ENCODE results near the gene KRT1.
A peak's percentile ranks its signal among the peaks of the same experiment; 100 is the strongest.
"Not testable (repeated sequence)": the region's sequence is repeated elsewhere in the genome, so short reads cannot be mapped to it uniquely, and the experiment has no call there.

Gene KRT1

DNA sequence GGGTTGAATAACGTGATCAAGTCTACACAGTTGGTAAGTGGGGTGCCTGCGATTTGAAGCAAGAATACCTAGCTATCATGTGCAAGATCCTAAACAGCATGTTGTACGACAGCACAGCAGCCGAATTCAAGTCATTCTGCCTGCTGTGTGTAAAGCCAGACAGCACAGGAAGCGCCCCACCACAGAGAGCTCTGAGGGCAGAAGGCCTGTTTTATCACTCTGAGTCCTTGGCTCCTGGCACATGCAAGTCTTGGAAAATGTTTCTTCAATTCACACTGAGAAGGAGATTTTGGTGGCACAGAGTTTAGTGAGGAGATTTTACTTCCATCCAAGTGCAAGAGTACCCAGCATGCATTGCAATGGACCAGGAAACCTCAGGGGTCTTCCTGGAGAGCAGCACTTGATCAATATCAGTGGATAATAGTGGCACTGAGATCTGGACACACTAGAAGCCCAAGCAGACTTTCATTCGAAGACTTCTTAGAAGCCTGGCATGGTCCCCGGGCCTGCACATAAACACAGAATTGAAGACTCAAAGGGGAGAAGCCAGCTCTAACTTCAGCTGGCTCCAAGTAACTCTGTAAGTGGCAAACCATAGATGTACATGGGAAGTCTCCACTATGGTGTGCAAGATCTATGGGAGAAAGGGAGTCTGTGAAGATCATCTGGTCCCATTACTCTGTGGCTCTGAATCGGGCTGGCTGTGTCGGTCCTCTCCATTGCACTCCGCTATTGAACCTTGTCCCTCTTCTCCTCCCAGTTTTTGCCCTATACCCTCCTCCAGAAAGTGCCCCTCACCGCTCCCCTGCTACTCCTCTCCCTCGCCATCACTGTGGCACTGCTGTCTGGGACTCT lies 1.5 kb upstream of the KRT1 start:
- DNase-seq: no peak

DNA sequence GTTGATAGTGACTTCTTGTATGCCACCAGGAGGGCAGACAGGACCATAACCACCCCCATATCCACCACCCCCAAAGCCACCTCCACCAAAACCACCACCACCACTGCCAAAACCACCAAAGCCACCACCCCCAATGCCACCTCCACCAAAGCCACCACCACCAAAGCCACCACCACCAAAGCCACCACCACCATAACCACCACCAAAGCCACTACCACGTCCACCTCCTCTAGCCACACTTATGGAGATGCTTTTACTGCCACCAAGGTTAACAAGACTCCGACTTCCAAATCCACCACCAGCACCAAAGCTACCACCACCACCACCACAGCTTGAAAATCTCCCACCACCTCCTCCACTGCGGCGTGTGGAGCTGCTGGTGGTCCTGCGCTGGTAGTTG lies 332 bp downstream of the KRT1 start:
- DNase-seq: no peak

DNA sequence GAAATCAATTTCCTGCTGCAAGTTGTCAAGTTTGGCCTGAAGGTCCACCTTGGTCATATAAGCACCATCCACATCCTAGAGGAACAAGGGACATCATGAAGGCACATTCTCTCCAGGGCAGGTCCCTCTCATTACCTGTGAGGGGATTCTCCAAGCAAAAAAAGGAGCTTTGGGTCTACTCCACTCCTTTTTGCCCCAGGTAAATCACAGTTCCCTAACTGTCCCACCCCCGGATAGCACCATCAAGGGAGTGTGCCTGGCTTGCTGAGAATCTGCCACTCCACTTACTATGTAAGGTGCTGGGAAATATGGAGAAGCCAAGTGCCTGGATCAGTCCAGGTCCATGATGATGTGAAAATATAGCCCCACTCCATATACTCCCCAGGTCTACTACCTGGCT lies 2.5 kb downstream of the KRT1 start:
- no peak for DNase-seq

DNA sequence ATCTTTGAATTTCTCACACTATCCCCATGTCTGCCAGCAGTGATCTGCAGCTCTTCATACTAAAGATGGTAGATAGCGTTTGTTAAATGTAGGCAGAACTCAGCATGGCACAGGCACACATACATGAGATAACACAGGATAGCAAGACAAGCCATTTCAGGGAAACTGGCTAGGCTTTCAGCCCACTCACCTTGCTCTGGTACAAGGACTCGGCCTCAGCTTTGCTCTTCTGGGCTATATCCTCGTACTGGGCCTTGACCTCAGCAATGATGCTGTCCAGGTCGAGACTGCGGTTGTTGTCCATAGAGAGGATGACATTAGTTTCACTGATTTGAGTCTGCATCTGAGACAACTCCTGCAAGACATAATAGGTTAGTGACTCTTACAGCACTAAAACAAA lies 3.1 kb downstream of the KRT1 start:
- no peak for DNase-seq

GRCh38 chr12:52676163-52676562 lies 4.0 kb downstream of the KRT1 start:
- no peak for DNase-seq

DNA sequence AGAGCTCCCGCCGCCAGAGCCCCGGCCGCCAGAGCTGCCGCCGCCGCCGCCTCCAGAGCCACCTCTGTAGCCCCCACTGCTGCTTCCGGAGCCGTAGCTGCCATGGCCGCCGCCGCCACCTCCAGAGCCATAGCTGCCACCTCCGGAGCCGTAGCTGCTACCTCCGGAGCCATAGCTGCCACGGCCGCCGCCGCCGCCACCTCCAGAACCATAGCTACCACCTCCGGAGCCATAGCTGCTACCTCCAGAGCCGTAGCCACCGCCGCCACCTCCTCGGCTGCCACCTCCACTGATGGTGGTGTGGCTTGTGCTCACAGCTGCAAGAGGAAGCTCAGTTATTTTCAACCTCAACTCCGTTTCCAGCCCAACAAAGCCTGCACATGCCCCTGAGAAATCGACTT lies 4.9 kb downstream of the KRT1 start:
- no peak for DNase-seq

DNA sequence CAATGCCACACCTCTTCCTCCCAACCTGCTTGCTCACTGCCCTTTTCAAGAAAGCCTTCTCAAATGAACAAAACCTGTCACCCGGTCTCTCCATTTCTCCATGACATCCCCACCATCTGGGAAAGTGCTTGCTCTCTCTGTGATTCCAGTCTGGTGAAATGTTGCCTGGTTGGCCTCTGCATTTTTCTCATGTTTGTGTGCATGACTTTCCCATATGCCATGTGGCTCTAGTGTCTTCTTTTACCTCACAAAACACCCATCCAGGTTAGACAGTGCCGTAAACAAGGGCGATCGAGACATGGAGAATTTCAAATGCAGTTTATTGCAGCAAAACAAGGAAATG lies 5.8 kb downstream of the KRT1 start:
- DNase-seq: no peak

GRCh38 chr12:52673713-52674432 lies 6.3 kb downstream of the KRT1 start:
- no peak for DNase-seq

DNA sequence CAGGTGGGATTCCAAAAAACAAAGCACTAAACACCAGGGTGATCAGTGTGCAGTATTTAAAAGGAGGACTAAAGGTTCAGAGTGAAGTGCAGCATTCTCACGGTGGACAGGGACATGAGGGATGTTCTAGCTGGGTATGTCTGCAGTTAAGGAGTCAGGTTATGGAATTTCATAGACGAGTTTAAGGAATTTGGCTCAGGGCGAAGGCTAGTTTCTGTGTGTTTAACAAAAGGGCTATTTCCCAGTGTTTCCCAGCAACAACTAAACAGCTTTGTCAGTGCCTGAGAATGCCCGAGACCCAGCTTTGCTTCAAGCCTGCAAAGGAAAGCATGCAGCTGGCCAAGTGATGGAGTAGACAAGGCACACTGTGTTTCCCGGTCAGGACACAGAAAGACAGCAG lies 7.0 kb downstream of the KRT1 start:
- DNase-seq: no peak

DNA sequence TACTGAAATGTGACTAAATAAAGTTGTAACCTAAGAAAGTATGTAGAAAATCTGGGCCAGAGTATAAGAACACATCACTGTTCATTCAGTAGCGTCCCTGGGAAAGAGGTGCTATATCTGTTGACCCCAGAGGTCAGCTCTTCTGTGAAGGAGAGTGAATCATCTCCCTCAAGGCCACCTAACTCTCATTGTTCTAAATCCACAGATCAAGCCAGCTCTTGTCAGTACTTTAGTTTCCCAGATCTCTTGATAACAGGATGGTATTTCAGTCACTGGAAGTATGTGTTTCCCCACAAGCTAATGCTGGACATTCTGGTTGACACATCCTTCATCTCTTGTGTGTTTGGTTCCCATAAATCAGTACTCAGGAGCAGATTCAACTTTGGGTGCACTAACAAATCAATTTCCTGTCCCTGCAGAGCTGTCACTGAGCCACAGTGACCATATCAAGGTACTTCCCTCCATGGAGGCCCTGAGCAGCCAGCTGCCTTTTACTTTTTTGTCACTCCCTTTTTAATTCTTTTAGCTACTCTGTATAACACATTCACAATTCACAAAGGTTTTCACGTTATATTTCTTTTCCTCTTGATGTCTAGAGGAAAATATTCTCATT lies 7.8 kb downstream of the KRT1 start:
- DNase-seq: no peak

GRCh38 chr12:52670961-52671360 lies 9.2 kb downstream of the KRT1 start:
- no peak for DNase-seq

DNA sequence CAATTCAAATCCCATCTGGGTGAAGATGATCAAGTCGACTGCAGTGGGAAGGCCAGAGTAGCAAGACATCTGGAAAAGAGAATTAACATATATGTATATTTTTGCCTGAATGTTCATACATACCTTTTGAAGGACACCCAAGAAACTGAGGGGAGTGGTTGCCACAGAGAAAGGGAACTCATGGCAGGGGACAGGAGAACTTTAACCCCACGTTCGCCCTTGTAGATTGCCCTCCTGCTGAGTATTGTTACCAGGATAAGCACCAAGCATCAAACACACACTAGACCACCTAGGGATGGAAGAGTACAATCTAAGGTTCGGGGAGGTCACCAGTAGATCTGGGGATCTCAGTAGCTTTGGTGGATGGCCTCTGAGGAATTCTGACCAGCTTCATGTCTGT lies 9.7 kb downstream of the KRT1 start:
- no peak for DNase-seq

GRCh38 chr12:52669941-52670340 lies 10.3 kb downstream of the KRT1 start:
- not testable (repeated sequence) for DNase-seq

GRCh38 chr12:52669426-52669825 lies 10.8 kb downstream of the KRT1 start:
- no peak for DNase-seq

GRCh38 chr12:52667931-52668330 lies 12.3 kb downstream of the KRT1 start:
- DNase-seq: no peak

DNA sequence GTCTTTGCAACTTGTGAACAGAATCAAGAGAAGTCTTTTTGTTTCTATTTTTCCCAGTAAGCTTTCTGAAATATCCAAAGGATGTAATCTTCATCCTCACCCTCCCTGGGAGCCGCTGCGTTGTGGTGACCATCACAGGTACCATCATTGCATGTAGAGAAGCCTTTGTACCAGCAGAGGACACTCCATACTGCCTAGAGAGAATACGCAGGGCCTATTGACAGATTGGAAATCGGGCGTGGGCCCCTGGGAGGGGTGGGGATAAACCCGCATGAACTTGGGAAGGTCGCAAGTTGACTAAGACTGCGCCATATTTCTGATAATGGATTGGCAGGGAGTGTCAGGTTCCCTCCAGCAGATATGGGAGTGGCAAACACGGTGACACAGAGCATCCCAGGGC lies 12.7 kb downstream of the KRT1 start:
- DNase-seq: peak; percentile 26

GRCh38 chr12:52666471-52666870 lies 13.7 kb downstream of the KRT1 start:
- DNase-seq: no peak

DNA sequence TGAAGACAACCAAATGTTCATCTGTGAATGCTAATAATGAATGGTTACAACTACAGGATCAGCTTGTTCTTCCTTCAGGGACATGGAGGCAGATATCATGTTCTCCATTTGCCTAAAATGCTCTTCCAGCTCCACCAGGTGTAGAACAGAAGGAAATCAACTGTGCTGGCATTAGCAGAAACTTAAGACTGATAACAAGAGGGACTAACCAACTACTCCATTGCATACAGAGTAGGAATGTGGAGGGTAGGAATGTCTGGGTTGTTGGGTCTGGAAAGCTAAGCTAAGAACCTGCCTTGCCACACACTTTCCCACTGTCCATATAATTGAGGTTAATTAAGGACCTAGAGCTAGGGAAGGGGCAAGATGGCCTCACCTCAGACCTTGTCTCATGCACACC lies 16.8 kb downstream of the KRT1 start:
- DNase-seq: no peak

DNA sequence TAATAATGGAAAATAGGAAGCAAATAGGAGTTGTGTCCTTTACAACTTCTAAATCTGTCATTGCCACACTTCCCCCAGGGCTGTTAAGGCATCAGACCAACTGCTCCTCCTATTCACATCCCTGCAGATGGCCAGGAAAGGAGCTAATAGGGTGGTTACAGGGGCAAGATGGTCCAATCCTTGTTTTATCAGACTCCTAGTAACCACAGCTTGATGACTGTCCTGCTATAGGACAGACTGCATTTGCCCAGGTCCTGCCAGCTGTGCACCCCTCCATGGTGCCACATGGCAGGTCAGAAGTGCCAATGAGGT lies 17.3 kb downstream of the KRT1 start:
- no peak for DNase-seq

DNA sequence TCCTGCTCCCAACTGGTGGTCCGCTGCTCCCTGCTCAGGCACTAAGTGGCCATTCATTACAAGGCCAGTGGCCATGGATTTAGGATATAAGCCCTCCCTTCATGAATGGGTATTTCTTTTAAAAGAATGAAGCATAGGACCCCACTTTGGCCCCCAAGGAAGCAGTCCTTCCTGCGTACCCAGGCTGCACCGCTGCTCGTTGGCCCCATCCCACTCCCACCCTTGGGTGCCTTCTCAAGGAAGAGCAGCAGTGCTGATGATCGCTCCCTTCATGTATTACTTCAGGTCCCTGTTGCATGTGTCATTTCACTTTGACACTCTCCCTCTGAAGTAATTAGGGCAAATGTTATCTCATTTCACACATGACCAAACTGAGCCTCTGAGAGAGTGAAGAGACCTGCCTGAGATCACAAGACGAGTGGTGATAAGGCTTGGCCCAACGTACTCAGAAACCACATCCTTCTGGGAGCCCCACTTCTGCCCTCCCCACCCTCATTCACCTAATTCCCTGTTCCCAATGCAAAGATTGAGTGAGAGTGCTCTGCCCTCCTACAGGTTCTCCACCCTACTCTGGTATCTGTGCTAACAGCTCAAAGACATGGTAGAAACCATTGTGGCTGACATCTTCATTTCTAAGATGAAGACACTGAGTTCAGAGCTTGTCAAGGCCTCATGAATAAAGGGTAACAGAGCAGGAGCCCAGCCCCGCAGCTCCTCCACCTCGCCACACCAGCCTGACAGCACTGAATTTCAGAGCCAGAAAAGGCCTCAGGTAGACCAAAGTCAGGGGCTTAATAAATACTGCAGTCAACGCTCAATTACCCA lies 17.9 kb downstream of the KRT1 start:
- DNase-seq: no peak

DNA sequence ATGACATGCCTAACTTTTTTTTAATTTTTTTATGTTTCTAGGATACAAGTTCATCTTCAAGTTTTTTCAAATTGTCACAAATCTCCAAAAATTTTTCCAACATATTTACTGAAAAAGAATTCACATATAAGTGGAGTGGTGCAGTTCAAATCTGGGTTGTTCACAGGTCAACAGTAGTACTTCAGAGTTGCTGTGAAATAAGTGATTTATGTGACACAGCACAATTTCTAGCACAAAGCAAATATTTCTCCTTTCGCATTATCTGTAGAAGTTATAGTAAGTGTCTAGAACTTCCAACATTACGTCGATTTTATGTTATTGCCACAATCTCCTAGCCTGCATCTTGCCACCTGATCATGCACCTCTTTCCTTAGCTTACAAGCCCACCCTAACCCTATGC lies 18.5 kb downstream of the KRT1 start:
- DNase-seq: no peak

GRCh38 chr12:52660934-52661499 lies 19.2 kb downstream of the KRT1 start:
- no peak for DNase-seq

DNA sequence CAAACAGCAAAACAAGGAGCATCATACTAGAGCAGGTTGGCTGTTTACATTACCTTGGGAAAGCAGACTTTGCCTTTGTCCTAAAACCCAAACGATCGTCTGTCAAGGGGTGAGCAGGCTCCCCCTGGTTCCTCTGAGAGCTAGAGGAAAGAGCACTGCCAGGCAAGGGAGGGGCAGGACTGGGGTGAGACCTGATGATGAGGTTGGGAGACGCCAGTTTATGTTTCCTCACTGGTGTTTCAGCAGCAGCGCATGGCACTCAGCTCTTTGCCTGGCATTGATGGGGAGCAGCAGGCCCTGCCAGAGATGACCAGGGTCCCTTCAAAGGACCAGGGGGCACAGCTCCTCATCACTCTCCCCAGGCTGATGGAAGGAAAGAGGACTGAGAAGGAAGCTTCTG lies 20.3 kb downstream of the KRT1 start:
- DNase-seq: no peak

All from NCI-H82 (cell line).